K562 treated with DMSO at 1 percent for 48 hours (cell line): ENCODE data around the gene GATAD2A. TPM values are rescaled to one million over a fixed set of nuclear protein-coding genes. Genes with fewer than 3 reads are reported as not detected.

Experiments
- total RNA-seq: library from RNA; unstranded; fragments of 300-600 nt; gene quantifications from 2 replicates; pipeline ENCODE4 v1.2.3, GENCODE V29; 2022; ENCODE audit warnings: low replicate concordance; ENCODE audit errors: extremely low read depth

GATAD2A gene, protein sequence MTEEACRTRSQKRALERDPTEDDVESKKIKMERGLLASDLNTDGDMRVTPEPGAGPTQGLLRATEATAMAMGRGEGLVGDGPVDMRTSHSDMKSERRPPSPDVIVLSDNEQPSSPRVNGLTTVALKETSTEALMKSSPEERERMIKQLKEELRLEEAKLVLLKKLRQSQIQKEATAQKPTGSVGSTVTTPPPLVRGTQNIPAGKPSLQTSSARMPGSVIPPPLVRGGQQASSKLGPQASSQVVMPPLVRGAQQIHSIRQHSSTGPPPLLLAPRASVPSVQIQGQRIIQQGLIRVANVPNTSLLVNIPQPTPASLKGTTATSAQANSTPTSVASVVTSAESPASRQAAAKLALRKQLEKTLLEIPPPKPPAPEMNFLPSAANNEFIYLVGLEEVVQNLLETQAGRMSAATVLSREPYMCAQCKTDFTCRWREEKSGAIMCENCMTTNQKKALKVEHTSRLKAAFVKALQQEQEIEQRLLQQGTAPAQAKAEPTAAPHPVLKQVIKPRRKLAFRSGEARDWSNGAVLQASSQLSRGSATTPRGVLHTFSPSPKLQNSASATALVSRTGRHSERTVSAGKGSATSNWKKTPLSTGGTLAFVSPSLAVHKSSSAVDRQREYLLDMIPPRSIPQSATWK
- not detected in 2 replicates for total RNA-seq

DNA sequence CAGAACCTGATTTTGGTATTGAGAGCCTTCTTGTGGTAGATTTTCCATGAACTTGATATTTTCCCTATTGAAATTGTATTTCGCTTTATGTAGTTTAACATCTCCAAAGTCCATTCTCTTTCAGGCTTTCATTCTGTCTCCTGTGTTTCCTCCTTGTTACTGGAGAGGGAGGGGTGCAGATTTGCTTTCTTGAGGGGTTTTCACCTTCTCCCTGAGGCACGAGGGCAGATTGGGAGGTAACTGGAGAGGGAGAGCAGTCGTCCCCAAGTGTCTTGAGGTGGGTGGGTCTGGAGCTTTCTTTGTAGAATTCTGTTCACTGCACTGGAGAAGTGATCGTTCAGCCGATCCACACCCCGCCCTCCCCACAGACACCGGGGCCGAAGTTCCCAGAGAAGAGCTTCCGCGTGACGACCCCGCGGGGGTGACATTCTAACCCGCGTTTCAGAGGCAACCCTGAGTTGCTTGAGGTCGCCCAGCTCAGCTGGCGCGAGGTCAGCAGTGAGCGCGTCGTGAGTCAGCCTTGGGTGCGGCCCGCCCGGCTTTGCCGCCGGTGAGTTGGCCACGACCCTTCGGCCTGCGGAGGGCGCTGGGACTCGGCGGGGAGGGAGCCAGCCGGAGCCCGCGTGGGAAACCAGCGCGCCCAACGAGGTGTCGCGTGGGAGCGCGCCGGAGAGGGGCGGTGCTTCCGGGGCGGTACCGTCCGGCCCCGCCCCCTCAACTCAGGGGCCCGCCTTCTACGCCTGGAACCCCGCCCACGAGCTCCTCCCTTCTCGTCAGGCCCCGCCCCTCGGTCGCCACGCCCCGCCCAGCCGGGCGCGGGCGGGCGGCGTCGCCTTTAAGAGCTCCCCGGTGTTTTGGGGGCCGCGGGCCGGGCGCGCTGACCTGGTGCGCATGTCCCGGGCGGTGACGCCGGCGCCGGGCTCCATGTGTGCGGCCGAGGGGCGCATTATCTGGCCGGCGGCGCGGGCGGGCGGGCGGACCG, at the start of gene GATAD2A:
TSS of gene GATAD2A (plus strand) at position 797 of the 982 bp plus-strand sequence. CDS start 59,671 bp downstream, outside the sequence.

DNA sequence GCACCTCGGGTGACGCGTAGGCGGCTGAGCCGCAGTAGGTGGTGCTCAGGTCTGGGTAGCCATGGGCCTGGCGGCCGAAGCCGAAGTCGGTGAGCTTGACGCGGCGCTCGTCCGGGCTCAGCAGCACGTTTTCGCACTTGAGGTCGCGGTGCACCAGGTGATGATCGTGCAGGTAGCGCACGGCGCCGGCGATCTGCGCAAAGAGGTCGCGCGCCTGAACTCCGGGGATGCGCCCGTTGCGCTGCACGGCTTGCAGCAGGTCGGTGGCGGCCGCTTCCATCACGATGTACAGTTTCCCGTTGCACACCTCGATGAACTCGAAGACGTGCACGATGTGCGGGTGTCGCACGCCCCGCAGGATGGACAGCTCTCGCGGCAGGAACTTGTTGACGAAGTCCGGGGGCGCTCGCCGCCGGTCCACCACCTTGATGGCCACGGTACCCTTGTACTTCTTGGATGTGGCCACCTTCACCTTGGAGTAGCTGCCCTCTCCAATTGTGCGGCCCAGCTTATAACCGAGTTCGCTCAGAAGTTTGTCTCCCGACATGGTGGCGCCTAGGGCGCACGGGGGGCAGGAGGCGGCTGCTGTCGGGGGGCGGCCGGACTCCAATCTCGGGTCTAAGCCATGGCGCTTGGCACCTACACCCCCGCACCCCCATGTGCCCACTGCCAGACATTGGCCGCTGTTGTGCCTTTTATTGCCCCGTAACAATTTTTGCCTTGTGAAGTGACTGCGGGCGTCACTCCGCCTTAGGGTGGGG, 109.6 kb downstream of the GATAD2A start, which contains the start of gene TSSK6:
TSS of gene TSSK6 (minus strand) at position 668 of the 761 bp plus-strand sequence. CDS start at position 547, 121 bp downstream.

DNA sequence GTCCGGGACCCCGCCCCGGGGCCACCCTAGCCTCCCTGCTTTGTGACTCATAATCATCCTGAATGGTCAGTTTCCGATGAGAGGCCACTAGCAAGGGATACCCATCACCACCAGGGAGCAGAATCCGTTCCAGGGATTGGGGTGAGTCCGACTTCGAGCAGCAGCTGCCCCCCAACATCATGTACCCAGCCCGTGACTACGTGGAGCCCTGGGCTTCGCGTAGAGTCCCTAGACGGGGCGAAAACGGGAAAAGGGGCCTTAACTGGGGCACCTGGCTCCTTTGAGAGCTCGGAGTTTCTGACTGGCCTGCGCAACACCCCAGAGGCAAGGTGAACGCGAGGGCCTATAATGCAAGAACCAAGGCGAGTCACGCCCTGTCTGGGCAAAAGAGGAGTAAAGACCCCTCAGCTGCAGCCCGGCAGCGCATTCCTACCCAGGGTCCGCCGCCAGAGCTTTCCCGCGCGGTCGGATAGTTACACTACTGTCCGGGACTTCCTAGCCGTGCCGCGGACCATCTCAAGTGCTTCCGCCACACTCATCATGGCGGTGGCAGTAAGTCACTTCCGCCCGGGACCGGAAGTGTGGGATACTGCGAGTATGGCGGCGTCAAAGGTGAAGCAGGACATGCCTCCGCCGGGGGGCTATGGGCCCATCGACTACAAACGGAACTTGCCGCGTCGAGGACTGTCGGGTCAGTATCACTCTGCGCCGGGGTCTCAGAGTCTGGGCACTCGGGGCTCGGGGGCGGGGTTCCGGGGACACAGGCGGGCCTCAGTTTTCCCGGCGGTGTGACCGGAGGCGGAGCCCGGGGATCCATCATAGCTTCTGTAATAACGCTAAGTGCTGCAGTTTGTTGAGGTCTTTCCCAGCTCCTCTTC, 110.4 kb downstream of the GATAD2A start, which contains the start of gene NDUFA13:
TSS of gene NDUFA13 (plus strand) at position 584 of the 878 bp plus-strand sequence. CDS start at position 598, 14 bp downstream.

DNA sequence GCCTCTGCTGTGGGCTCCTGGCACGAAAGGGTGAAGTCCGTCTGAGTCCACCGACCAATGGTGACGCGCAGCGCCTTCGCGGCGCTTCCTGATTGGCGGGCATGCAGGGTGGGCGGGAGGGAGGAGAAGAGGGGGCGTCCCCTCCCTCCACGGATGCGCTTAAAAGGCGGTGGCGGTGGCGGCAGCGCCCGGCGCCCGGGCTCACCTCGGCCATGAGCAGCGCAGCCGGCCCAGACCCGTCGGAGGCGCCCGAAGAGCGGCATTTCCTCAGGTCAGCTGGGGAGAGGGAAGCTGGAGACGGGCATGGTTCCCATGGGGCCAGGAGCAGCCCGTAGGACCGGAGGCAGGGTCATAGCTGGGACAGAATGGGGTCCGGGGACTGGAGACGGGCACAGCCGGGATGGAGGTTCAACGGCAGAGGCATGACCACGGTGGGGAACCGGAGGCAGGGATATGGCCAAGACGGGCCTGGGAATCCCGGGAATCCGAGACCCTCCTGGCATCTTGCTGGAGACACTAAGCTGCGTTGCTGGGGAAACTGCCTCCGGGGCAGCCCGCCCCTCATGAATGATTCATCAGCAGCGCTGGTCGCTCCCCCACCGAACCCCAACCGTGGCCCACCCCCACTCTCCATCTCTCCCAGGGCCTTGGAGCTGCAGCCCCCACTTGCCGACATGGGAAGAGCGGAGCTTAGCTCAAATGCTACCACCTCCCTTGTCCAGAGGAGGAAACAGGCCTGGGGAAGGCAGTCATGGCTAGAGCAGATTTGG, 123.4 kb downstream of the GATAD2A start, which contains the start of gene YJEFN3:
TSS of gene YJEFN3 (plus strand) at position 191 of the 770 bp plus-strand sequence. CDS start at position 213, 22 bp downstream.

DNA sequence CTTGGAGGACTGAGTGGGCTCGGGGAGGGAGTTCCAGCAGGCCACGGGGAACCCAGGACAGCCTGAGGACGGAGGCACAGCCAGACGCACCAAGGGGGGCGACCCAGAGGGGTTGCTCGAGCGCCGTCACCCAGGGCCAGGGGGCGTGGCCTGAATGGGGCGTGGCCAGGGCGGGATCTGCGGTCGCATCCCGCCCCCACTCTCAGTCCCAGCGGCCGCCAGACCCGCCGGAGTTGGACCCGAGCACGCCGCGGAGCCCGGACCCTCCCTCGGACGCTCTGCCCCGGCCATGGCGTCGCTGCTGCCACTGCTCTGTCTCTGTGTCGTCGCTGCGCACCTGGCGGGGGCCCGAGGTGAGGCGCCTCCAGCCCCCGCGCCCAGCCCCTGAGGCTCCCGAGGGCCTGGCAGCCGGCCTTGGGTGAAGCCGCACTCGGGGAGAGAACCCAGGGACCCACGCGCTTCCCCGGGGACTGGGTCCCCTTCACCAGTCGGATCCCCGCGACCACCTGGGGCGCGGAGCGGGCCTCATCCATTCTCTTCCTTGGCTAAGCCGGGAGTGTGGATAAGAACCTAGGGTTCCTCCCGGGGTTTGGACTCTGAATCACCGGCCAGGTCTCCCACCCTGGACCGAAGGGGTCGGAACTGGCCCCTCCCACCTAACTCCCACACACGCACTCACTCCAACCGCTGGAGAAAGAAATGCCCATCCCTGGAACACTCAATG, 132.7 kb downstream of the GATAD2A start, which contains the start of gene CILP2:
TSS of gene CILP2 (plus strand) at position 205 of the 724 bp plus-strand sequence. CDS start at position 290, 85 bp downstream.

Other genes starting within 250 kb of the GATAD2A start
- not detected in 2 replicates for gene MEF2B, start 235.4 kb upstream of the GATAD2A start, total RNA-seq
- gene BORCS8, start 213.5 kb upstream of the GATAD2A start, total RNA-seq, result not detected in 2 replicates
- not detected in 2 replicates for gene RFXANK, start 213.4 kb upstream of the GATAD2A start, total RNA-seq
- not detected in 2 replicates for gene NR2C2AP, start 202.3 kb upstream of the GATAD2A start, total RNA-seq
- not detected in 2 replicates for gene NCAN, start 193.7 kb upstream of the GATAD2A start, total RNA-seq
- gene TM6SF2, start 132.4 kb upstream of the GATAD2A start, total RNA-seq, result not detected in 2 replicates
- gene SUGP1, start 85.2 kb upstream of the GATAD2A start, total RNA-seq, result not detected in 2 replicates
- gene MAU2, start 84.8 kb upstream of the GATAD2A start, total RNA-seq, result not detected in 2 replicates
- not detected in 2 replicates for gene TSSK6, start 109.9 kb downstream of the GATAD2A start, total RNA-seq
- not detected in 2 replicates for gene NDUFA13, start 110.5 kb downstream of the GATAD2A start, total RNA-seq
- not detected in 2 replicates for gene YJEFN3, start 123.2 kb downstream of the GATAD2A start, total RNA-seq
- gene CILP2, start 132.6 kb downstream of the GATAD2A start, total RNA-seq, result not detected in 2 replicates
- gene PBX4, start 213.0 kb downstream of the GATAD2A start, total RNA-seq, result not detected in 2 replicates
- not detected in 2 replicates for gene LPAR2, start 222.5 kb downstream of the GATAD2A start, total RNA-seq
- not detected in 2 replicates for gene GMIP, start 238.0 kb downstream of the GATAD2A start, total RNA-seq